Activated naive CD8-positive, alpha-beta T cell treated with anti-CD3 and anti-CD28 coated beads, Interleukin-2, amount 50 U/mL, for 16 hours (primary cell): ENCODE data around the gene C17orf107.

Experiments
- DNase-seq: peaks from one replicate; pipeline ENCODE4 v3.0.0-alpha.2; 2020; ENCODE audit warnings: low read depth, low spot score

The C17orf107 gene

DNA sequence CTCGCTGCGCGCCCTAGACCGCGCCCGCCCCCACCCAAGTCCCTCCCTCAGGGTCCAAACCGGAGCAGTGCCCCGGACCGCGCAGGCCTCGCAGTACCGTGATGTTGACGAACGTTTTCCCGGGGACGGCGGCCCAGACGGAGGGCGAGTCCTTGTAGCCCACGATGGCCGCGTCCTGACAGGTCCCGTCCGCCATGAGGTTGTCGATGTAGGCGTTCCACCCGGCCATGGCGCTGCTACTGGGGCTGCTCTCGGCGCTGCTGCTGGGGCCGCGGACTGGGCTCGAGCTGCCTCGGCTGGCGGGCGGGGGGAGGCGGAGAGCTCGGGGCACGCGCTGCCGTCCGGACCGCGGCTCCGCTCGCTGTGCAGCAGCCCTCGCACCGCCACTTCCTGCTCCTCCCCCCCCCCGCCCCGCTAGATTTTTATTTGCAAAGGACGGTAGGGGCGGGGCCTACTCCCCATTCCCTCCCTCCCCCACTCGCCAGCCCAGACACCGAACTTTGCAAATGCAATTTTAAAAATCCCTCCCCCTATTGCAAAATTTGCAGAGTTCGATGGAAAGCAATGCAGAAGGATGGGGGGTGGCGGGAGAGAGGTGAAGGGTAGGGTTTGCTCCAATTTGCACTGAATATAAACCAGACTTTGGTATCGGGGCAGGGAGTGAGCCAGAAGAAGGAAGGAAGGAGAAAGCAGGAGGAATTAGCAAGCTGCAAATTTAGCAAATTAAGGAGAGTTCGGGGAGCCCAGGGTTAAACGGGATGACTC lies 49.0 kb downstream of the C17orf107 start, which contains the start of gene PFN1:
Gene PFN1 (minus strand): TSS at position 365 of the 765 bp plus-strand sequence. CDS start 136 bp downstream, at position 229.
- DNase-seq = peak; percentile 83

DNA sequence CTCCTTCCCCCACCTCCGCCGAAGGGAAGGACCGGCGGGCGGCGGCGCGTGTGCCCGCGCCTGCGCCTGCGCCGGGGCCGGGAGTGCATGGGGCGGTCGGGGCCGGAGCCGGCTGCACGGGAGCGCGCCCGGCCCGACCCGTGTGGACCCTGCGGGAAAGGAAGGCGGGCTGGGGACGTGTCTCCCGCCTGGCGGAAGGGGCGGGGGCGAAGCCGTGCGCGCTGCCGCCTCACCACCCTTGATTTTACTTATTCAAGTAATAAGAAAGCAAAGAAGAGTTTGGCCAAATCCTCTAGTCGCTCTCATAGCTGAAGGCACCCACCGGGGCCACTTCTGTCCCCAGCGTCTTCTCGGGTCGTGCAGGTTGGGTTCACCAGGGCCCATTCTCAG lies 49.6 kb downstream of the C17orf107 start:
- no peak for DNase-seq

DNA sequence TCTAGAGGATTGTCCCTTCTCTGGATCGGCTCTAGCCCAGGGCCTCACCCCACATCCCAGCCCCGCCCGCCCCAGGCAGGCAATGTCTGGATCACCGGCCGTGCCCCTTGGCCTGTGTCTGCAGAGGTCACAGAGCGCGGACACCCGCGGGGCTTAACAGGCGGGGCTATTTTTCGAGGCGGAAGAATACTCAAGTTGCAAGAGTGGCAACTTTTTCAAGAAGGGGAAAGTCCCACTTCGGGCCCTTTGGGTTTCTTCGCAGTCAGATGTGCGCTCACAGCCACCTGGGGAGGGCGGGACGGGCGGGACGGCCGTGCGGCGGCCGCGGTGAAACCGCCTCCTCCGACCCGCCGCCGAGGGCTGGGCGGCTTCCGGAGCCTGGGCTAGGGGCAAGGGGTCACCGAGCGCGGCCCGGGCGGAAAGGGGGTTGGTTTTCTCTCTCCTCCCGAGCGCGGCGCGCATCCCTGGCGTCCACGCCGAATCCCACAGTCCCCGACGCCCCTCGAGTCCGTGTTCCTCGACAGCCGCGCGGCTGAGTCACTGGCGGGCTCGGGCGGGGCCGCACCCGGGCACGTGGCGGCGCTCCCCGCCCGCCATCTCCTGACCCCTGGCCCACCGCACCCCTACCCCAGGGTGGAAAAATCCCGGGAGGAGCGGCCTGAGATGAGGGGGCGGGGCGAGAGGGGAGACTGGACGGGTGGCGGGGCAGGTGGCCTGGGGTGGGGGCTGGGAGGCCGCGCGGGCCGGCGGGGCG lies 50.2 kb downstream of the C17orf107 start:
- DNase-seq = peak; percentile 55

DNA sequence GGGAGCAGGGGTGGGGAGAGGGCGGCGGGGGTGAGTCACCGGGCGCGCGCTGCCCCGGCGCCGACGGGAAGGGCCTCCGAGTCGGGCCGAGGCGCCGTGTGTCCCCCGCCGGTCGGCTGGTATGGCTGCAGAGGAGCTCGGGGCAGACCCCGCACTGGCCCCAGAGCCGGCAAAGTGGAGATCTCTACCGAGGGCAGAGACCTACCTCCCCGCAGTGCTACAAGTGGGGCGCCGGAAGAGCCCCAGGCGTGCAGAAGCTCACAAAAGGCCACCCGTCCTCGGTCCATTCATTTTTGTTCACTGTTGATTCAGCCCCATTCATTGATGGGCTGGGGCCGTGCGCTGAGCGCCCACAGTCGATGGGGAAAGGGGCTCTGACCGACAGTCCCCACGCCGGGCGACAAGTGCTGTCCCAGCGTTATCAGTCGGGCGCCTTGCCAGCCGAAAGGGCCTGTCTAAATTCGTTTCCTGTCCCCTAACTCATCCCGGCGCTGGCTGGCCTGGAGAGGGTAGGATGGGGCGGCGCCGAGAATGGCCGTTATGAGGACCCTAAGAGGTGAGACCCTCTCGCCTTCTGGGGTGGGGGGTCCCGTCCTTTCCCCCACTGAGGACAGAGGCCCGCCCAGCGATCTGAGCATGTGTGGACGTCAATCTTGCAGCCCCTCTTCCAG lies 50.9 kb downstream of the C17orf107 start:
- DNase-seq = no peak

DNA sequence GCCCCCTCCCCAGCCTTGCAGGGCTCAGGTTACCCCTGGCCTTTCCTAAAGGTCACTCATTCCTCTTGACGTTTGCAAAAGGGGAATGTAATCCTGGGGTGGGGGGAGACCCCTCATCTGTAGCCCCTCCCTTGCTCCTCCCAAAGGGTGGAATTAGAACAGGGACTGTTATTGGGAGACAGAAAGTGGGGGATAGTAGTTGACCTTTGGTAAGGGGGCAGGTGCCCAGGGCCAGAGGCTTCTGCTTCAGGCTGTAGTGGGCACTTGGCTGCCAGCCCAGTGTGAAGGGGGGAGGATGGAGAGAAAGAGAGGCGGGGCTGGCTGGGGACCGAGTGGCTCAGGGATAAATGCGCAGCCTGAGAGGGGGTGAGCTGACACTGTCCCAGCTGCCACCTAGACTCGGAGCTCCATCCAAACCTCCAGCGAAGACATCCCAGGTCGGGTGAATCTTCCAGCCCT lies 51.4 kb downstream of the C17orf107 start, which contains the start of gene ENO3:
Gene ENO3 (plus strand): TSS at position 374 of the 459 bp plus-strand sequence. CDS start 711 bp downstream, outside the sequence.
- DNase-seq = no peak

DNA sequence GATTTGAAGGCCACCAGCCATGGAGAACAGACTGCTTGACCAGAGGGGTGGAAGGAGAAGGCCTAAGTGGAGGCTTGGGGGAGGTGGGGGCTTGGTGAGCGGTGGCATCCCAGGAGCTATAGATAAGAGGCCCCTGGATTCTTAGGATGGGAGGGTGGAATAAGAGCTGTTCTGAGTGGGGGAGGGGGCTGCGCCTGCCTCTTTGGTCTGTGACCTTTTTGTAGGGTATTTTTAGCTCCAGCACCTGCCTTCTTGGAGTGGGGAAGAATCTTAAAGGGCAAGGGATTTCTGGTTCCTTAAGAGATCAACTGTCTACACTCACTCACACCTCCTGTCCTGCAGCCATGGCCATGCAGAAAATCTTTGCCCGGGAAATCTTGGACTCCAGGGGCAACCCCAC lies 52.1 kb downstream of the C17orf107 start:
- no peak for DNase-seq
